Bronchial epithelial cell (primary cell): ENCODE measurements around the gene RPTOR. TPM values are rescaled to one million over a fixed set of nuclear protein-coding genes. Genes with fewer than 3 reads are reported as not detected.

Experiments used
- DNase-seq: peaks from one replicate; pipeline ENCODE4 v3.0.0-alpha.2; 2010; ENCODE audit warnings: low read depth
- FAIRE-seq: peaks from 2 replicates; lab custom pipeline; 2011; peaks lifted over from hg19 to GRCh38; lab: Jason Lieb, UNC
- H3K27me3 ChIP-seq: 2 replicates; pipeline ENCODE4 v1.5.1; 2011; ENCODE audit warnings: low read length; ENCODE audit not compliant: control insufficient read depth, insufficient read depth
- H3K36me3 ChIP-seq: 2 replicates; pipeline ENCODE4 v1.5.1; 2011; ENCODE audit warnings: low read length; ENCODE audit not compliant: control insufficient read depth, insufficient read depth
- H3K4me3 ChIP-seq: 2 replicates; pipeline ENCODE4 v1.5.1; 2011; ENCODE audit warnings: mild to moderate bottlenecking, low read depth, low read length, control low read depth
- total RNA-seq: library from RNA; depleted of rRNA; stranded (reverse); fragments of >200 nt; gene quantifications from 2 replicates; pipeline ENCODE4 v1.2.1, GENCODE V29; 2014
- TF ChIP-seq, protein P1 (sequence below): IDR thresholded peaks from 2 replicates; pipeline ENCODE4 v1.5.1; 2011; ENCODE audit warnings: mild to moderate bottlenecking, moderate library complexity, low read length, control low read depth, inconsistent platforms; ENCODE audit not compliant: insufficient read depth, severe bottlenecking

RPTOR gene
- total RNA-seq, 1 donor from 2014 or later = 14.0 TPM

DNA sequence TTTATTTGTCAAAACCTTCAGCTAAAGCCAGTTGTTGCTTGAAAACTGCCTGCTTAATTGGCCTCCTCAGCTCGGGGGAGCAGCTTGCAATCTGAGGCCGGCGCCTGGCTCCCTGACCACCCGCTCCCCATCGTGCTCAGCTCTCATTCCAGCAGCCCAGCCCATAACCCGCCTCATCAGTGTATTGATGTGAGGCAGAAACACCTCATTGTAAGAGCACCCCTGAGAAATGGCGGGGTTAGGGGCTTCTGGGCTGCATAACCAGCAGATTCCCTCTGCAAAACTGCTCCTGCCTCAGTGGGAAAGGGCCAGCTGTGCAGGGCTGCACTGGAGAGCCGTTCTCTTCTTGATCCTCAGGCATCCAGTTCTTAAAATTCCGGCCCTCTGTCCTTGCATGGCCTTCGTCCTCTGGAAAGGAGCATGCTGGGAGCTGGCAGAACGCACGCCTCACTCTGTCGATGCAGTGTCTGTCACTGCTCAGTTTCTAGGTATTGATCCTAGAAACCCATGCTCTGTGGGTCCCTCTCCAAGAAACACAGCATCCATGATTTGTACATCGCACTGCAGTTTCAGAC lies 333.2 kb downstream of the RPTOR start:
- FAIRE-seq (no peak), DNase-seq (no peak)
- Histone ChIP-seq H3K36me3 (peaks cover 9% of the 10 kb centered on the region), H3K4me3 (no peak overlapping the region), H3K27me3 (no peaks in the 10 kb centered on the region)
- TF ChIP-seq, protein P1, sequence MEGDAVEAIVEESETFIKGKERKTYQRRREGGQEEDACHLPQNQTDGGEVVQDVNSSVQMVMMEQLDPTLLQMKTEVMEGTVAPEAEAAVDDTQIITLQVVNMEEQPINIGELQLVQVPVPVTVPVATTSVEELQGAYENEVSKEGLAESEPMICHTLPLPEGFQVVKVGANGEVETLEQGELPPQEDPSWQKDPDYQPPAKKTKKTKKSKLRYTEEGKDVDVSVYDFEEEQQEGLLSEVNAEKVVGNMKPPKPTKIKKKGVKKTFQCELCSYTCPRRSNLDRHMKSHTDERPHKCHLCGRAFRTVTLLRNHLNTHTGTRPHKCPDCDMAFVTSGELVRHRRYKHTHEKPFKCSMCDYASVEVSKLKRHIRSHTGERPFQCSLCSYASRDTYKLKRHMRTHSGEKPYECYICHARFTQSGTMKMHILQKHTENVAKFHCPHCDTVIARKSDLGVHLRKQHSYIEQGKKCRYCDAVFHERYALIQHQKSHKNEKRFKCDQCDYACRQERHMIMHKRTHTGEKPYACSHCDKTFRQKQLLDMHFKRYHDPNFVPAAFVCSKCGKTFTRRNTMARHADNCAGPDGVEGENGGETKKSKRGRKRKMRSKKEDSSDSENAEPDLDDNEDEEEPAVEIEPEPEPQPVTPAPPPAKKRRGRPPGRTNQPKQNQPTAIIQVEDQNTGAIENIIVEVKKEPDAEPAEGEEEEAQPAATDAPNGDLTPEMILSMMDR = no peak

DNA sequence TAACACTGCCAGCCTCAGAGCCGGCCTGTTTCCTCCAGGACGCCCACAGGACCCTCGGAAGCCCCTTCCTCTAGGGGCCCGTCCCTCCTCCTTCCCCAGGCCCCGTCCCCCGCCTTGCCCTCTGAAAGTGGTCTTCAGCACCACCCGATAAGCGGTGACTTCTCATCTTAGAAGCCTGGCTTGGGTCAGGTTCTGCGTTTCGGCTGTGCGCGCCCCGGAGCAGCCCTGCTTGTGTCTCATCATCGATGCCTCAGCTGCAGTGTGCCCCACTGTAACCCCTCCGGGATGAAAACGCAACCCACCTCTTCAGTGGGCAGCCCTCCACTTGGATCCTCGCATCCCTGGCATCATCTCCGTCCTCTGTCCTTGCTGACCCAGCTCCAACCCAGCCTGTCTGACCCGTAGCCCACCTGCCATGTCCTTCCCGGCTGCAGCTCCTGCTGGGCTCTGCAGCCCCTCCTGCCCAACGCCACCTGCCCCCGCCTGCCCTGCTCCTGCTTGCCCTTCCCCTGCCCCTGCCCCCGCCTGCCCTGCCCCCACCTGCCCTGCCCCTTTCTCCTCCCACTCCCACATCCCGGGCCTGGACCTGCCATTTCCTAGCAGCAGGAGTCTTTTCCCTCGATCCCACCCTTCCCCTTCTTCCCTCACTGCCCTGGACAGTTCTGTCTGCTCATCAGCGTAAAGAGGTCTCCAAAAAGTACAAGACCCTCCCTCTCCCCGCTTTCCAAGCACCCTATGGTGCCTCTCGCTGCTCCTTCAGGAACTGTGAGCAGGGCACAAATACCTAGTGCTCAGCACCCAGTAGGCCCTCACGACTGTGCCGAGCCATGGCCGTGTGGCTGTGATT lies 334.5 kb downstream of the RPTOR start:
- DNase-seq (no peak), FAIRE-seq (no peak)
- Histone ChIP-seq H3K27me3 (no peaks in the 10 kb centered on the region), H3K36me3 (peaks cover 9% of the 10 kb centered on the region), H3K4me3 (no peak overlapping the region)
- TF ChIP-seq, protein P1 = no peak

DNA sequence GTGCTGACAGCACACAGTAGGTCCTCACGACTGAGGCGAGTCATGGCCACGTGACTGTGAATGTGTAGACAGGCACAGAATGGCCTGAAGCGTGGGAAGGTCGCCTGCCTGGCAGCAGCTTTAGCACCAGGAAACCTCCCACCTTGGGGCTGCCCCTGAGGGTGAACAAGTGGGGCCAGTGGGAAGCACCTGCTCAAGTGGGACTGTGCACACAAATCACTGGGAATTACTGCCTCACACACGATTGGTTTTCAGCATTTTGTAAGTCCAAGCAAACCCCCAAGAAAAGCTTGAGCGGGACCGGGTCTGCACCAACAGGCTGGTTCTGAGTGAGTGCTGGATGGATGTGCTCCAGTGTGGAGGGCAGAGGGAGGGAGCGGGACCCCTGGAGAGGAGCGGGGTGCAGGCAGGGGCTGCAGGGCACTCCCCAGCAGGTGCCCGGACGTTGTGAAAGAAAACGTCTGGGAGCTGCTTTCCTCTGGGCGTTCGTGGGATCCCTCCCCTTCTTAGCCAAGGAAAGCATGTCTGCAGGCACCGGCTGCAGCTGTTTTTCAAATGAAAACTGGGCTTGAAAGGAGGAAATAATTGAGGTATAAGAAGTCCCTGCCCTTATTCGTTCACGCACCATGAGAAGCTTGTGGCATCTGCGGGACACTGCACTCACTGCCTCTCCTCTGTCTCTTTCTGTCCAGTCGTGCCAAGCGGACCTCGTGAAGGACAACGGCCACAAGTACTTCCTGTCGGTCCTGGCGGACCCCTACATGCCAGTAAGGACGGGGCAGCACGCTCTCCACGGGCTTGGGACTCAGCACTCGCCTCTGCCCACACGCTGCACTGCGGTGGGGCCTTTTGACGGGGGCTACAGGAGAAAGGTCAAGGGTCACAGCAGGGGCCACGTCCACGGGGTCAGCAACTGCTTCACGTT lies 335.3 kb downstream of the RPTOR start:
- no peaks in the 10 kb centered on the region for H3K27me3 ChIP-seq
- no peak overlapping the region for H3K4me3 ChIP-seq
- TF ChIP-seq, protein P1 = no peak
- DNase-seq = no peak
- H3K36me3 ChIP-seq = peaks cover 11% of the 10 kb centered on the region
- FAIRE-seq = no peak

DNA sequence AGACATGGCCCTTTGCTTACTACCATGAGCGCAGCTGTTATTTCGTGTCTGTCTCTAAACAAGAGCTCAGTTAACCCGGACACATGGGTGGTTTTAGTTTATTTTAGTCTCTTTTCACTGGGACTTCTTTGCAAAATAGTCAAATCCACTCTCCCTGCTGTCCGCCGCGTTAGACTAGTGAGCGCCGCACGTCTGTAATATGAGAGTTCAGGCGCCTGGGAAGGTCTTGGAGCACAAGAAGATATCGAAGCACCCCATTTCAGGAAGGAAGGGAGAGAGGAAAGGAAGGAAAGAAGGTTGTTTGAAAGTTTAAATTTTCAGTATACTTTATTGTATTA lies 336.0 kb downstream of the RPTOR start:
- Histone ChIP-seq H3K4me3 (no peak overlapping the region), H3K27me3 (no peaks in the 10 kb centered on the region), H3K36me3 (peaks cover 12% of the 10 kb centered on the region)
- DNase-seq (no peak), FAIRE-seq (no peak)
- TF ChIP-seq, protein P1 = no peak

DNA sequence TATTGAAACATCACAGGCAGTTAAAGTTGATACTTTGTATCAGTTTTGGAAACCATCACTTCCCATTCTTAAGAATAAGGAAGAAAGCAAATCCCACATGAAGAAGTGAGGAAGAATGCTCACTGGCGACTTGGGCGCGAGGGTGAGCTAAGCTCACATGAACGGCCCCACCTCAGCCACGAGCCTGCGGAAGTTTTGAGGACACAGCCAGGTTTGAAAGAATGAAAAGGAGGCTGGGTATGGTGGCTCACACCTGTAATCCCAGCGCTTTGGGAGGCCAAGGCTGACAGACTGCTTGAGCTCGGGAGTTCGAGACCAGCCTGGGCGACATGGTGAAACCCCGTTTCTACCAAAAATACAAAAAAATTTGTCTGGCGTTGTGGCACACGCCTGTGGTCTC lies 336.7 kb downstream of the RPTOR start:
- H3K4me3 ChIP-seq = no peak overlapping the region
- no peaks in the 10 kb centered on the region for H3K27me3 ChIP-seq
- peaks cover 12% of the 10 kb centered on the region for H3K36me3 ChIP-seq
- DNase-seq (no peak), FAIRE-seq (no peak)
- TF ChIP-seq, protein P1 = no peak
